ENCODE results near the gene ARHGEF5. TPM values are rescaled to one million over a fixed set of nuclear protein-coding genes. Genes with fewer than 3 reads are reported as not detected.
"Not testable (repeated sequence)": the region's sequence is repeated elsewhere in the genome, so short reads cannot be mapped to it uniquely, and the experiment has no call there.

ARHGEF5 gene
- total RNA-seq, 2 experiments from 2014 or later = 8.2 to 10.0 TPM

- DNase-seq = no peak
- H3K4me3 Mint-ChIP-seq = no peak overlapping the region
- H3K27ac Mint-ChIP-seq = no peak overlapping the region
- no peaks in the 10 kb centered on the region for H3K4me1 Mint-ChIP-seq (ENCODE audit: low read depth)
- no peaks in the 10 kb centered on the region for H3K9me3 Mint-ChIP-seq (ENCODE audit: insufficient read depth)
- POLR2A ChIA-PET = no interaction called here
- no peak for ATAC-seq
- CTCF ChIA-PET = no interaction called here
- H3K36me3 Mint-ChIP-seq (ENCODE audit: low read depth) = no peaks in the 10 kb centered on the region
- peaks cover 16% of the 10 kb centered on the region for H3K27me3 Mint-ChIP-seq (ENCODE audit: low read depth)
Measured at GRCh38 chr7:144407266-144407931, 52.2 kb downstream of the ARHGEF5 start.

- Mint-ChIP-seq H3K27me3 (ENCODE audit: low read depth) (peaks cover 16% of the 10 kb centered on the region), H3K36me3 (ENCODE audit: low read depth) (no peaks in the 10 kb centered on the region), H3K4me1 (ENCODE audit: low read depth) (no peaks in the 10 kb centered on the region), H3K4me3 (no peak overlapping the region), H3K27ac (no peak overlapping the region), H3K9me3 (ENCODE audit: insufficient read depth) (no peaks in the 10 kb centered on the region)
- DNase-seq = no peak
- ChIA-PET CTCF (no interaction called here), POLR2A (no interaction called here)
- ATAC-seq = no peak
Measured at GRCh38 chr7:144408121-144408520, 52.9 kb downstream of the ARHGEF5 start.

GRCh38 chr7:144410441-144410840, 55.2 kb downstream of the ARHGEF5 start:
- no peaks in the 10 kb centered on the region for H3K36me3 Mint-ChIP-seq (ENCODE audit: low read depth)
- peaks cover 26% of the 10 kb centered on the region for H3K27me3 Mint-ChIP-seq (ENCODE audit: low read depth)
- H3K9me3 Mint-ChIP-seq (ENCODE audit: insufficient read depth) = no peaks in the 10 kb centered on the region
- no peak for ATAC-seq
- ChIA-PET POLR2A (no interaction called here), CTCF (interaction anchor here (1.6 kb wide), 1 partner anchor 18 kb away, joined by 4 read pairs; no protein-coding TSS in a partner anchor)
- no peak for DNase-seq
- H3K4me3 Mint-ChIP-seq = no peak overlapping the region
- H3K27ac Mint-ChIP-seq = no peak overlapping the region
- H3K4me1 Mint-ChIP-seq (ENCODE audit: low read depth) = no peaks in the 10 kb centered on the region

- peaks cover 17% of the 10 kb centered on the region for H3K27me3 Mint-ChIP-seq (ENCODE audit: low read depth)
- no peak for ATAC-seq
- CTCF ChIA-PET = no interaction called here
Measured at GRCh38 chr7:144414815-144415214, 59.6 kb downstream of the ARHGEF5 start.

GRCh38 chr7:144415858-144416257, 60.7 kb downstream of the ARHGEF5 start:
- DNase-seq (no peak), ATAC-seq (no peak)
- no peaks in the 10 kb centered on the region for H3K36me3 Mint-ChIP-seq (ENCODE audit: low read depth)
- CTCF ChIA-PET = no interaction called here
- H3K27ac Mint-ChIP-seq = no peak overlapping the region
- H3K9me3 Mint-ChIP-seq (ENCODE audit: insufficient read depth) = no peaks in the 10 kb centered on the region
- H3K27me3 Mint-ChIP-seq (ENCODE audit: low read depth) = peaks cover 12% of the 10 kb centered on the region
- no peaks in the 10 kb centered on the region for H3K4me1 Mint-ChIP-seq (ENCODE audit: low read depth)
- POLR2A ChIA-PET = no interaction called here
- no peak overlapping the region for H3K4me3 Mint-ChIP-seq

More at GRCh38 chr7:144414815-144415214, 59.6 kb downstream of the ARHGEF5 start:
- H3K4me3 Mint-ChIP-seq = no peak overlapping the region
- no peaks in the 10 kb centered on the region for H3K9me3 Mint-ChIP-seq (ENCODE audit: insufficient read depth)
- no peak overlapping the region for H3K27ac Mint-ChIP-seq
- no peak for DNase-seq
- H3K4me1 Mint-ChIP-seq (ENCODE audit: low read depth) = no peaks in the 10 kb centered on the region
- H3K36me3 Mint-ChIP-seq (ENCODE audit: low read depth) = no peaks in the 10 kb centered on the region
- POLR2A ChIA-PET = no interaction called here

GRCh38 chr7:144416341-144416740, 61.1 kb downstream of the ARHGEF5 start:
- ATAC-seq (no peak), DNase-seq (no peak)
- Mint-ChIP-seq H3K4me3 (no peak overlapping the region), H3K9me3 (ENCODE audit: insufficient read depth) (no peaks in the 10 kb centered on the region), H3K36me3 (ENCODE audit: low read depth) (no peaks in the 10 kb centered on the region), H3K27me3 (ENCODE audit: low read depth) (peaks cover 12% of the 10 kb centered on the region), H3K27ac (no peak overlapping the region), H3K4me1 (ENCODE audit: low read depth) (no peaks in the 10 kb centered on the region)
- ChIA-PET POLR2A (no interaction called here), CTCF (no interaction called here)

GRCh38 chr7:144418931-144419330, 63.7 kb downstream of the ARHGEF5 start:
- H3K27me3 Mint-ChIP-seq (ENCODE audit: low read depth) = peaks cover 10% of the 10 kb centered on the region
- H3K36me3 Mint-ChIP-seq (ENCODE audit: low read depth); H3K4me3 Mint-ChIP-seq; H3K4me1 Mint-ChIP-seq (ENCODE audit: low read depth); ATAC-seq; CTCF ChIA-PET; H3K9me3 Mint-ChIP-seq (ENCODE audit: insufficient read depth); DNase-seq; POLR2A ChIA-PET; H3K27ac Mint-ChIP-seq: not testable (repeated sequence)

GRCh38 chr7:144427539-144427938, 72.3 kb downstream of the ARHGEF5 start:
- H3K9me3 Mint-ChIP-seq (ENCODE audit: insufficient read depth) = peaks cover 12% of the 10 kb centered on the region
- POLR2A ChIA-PET, H3K27ac Mint-ChIP-seq: not testable (repeated sequence)

GRCh38 chr7:144428431-144428830, 73.2 kb downstream of the ARHGEF5 start:
- Mint-ChIP-seq H3K9me3 (ENCODE audit: insufficient read depth) (peaks cover 12% of the 10 kb centered on the region), H3K36me3 (ENCODE audit: low read depth) (peaks cover 3% of the 10 kb centered on the region), H3K27me3 (ENCODE audit: low read depth) (no peaks in the 10 kb centered on the region), H3K27ac (no peak overlapping the region), H3K4me1 (ENCODE audit: low read depth) (no peaks in the 10 kb centered on the region), H3K4me3 (no peak overlapping the region)
- ATAC-seq (no peak), DNase-seq (no peak)
- CTCF ChIA-PET = no interaction called here
- POLR2A ChIA-PET = no interaction called here

More at GRCh38 chr7:144427539-144427938, 72.3 kb downstream of the ARHGEF5 start:
- CTCF ChIA-PET; H3K4me1 Mint-ChIP-seq (ENCODE audit: low read depth); H3K4me3 Mint-ChIP-seq; DNase-seq; H3K27me3 Mint-ChIP-seq (ENCODE audit: low read depth); ATAC-seq; H3K36me3 Mint-ChIP-seq (ENCODE audit: low read depth): not testable (repeated sequence)

Other genes starting within 250 kb of the ARHGEF5 start
- not detected for gene OR2A2, start 245.8 kb upstream of the ARHGEF5 start, total RNA-seq
- gene OR2A14, start 232.2 kb upstream of the ARHGEF5 start, total RNA-seq = not detected
- gene CTAGE4, start 171.9 kb upstream of the ARHGEF5 start, total RNA-seq = under 1 TPM in 1 of 2 experiments, not detected in 1; 0.47 TPM
- 1 to 10 TPM; 2.4 to 2.6 TPM for gene ARHGEF35, start 159.6 kb upstream of the ARHGEF5 start, total RNA-seq
- gene OR2A42, start 115.8 kb upstream of the ARHGEF5 start, total RNA-seq = not detected
- gene OR2A7, start 90.6 kb upstream of the ARHGEF5 start, total RNA-seq = 1 to 10 TPM; 1.5 to 1.6 TPM
- 1 to 10 TPM; 2.2 TPM for gene CTAGE8, start 86.1 kb upstream of the ARHGEF5 start, total RNA-seq
- gene OR2A1, start 43.0 kb upstream of the ARHGEF5 start, total RNA-seq = not detected
- not detected for gene NOBOX, start 48.3 kb downstream of the ARHGEF5 start, total RNA-seq

All from activated CD8-positive, alpha-beta T cell treated with anti-CD3 and anti-CD28 coated beads, Interleukin-2, amount 10 ng/mL, durations not matched to agents 7 days and 5 days (primary cell).